Measurements from ENCODE around the gene PFAS.

PFAS gene

GRCh38 chr17:8273884-8274444, 24.9 kb downstream of the PFAS start:
- no peak overlapping the region for H3K4me3 ChIP-seq (ENCODE audit: low read depth, low read length)
- no peak for DNase-seq (ENCODE audit: low read depth, low spot score)
- ChIA-PET POLR2A (interaction anchor here (1.3 kb wide), 1 partner anchor 26 kb away, joined by 4 read pairs; the partner anchor contains the start of gene CTC1), CTCF (no interaction called here)
- TF ChIP-seq CTCF (IDR thresholded peaks at IDR 0.05; ENCODE audit: insufficient read depth, low read length, missing control alignments) = no peak

- DNase-seq (ENCODE audit: low read depth, low spot score) = no peak
- ChIA-PET CTCF (no interaction called here), POLR2A (no interaction called here)
- no peak overlapping the region for H3K4me3 ChIP-seq (ENCODE audit: low read depth, low read length)
- TF ChIP-seq CTCF (IDR thresholded peaks at IDR 0.05; ENCODE audit: insufficient read depth, low read length, missing control alignments) = no peak
These were observed 25.7 kb downstream of the PFAS start for GRCh38 chr17:8274816-8275215.

- CTCF ChIA-PET = no interaction called here
- DNase-seq (ENCODE audit: low read depth, low spot score) = no peak
- H3K4me3 ChIP-seq (ENCODE audit: low read depth, low read length) = no peak overlapping the region
- TF ChIP-seq CTCF (IDR thresholded peaks at IDR 0.05; ENCODE audit: insufficient read depth, low read length, missing control alignments) = no peak
- POLR2A ChIA-PET = no interaction called here
These were observed 26.6 kb downstream of the PFAS start for GRCh38 chr17:8275421-8276290.

- no peak for DNase-seq (ENCODE audit: low read depth, low spot score)
- ChIA-PET CTCF (no interaction called here), POLR2A (no interaction called here)
- no peak for TF ChIP-seq CTCF (IDR thresholded peaks at IDR 0.05; ENCODE audit: insufficient read depth, low read length, missing control alignments)
- H3K4me3 ChIP-seq (ENCODE audit: low read depth, low read length) = no peak overlapping the region
These were observed 28.2 kb downstream of the PFAS start for GRCh38 chr17:8277317-8277716.

GRCh38 chr17:8282345-8282744, 33.3 kb downstream of the PFAS start:
- POLR2A ChIA-PET = no interaction called here
- DNase-seq (ENCODE audit: low read depth, low spot score) = no peak
- CTCF ChIA-PET = interaction anchor here (2.2 kb wide), 1 partner anchor 18 kb away, joined by 7 read pairs; no protein-coding TSS in a partner anchor
- no peak overlapping the region for H3K4me3 ChIP-seq (ENCODE audit: low read depth, low read length)
- no peak for TF ChIP-seq CTCF (IDR thresholded peaks at IDR 0.05; ENCODE audit: insufficient read depth, low read length, missing control alignments)

- CTCF ChIA-PET = interaction anchor here (2.2 kb wide), 1 partner anchor 17 kb away, joined by 7 read pairs; no protein-coding TSS in a partner anchor
- POLR2A ChIA-PET = interaction anchor here (0.6 kb wide), 1 partner anchor 110 kb away, joined by 3 read pairs; no protein-coding TSS in a partner anchor
- no peak for TF ChIP-seq CTCF (IDR thresholded peaks at IDR 0.05; ENCODE audit: insufficient read depth, low read length, missing control alignments)
- no peak overlapping the region for H3K4me3 ChIP-seq (ENCODE audit: low read depth, low read length)
- no peak for DNase-seq (ENCODE audit: low read depth, low spot score)
These were observed 34.3 kb downstream of the PFAS start for GRCh38 chr17:8283356-8283755.

Data from AG04449 (cell line).